ENCODE results near the gene PRM1. TPM values are rescaled to one million over a fixed set of nuclear protein-coding genes. Genes with fewer than 3 reads are reported as not detected.
"Not testable (repeated sequence)": the region's sequence is repeated elsewhere in the genome, so short reads cannot be mapped to it uniquely, and the experiment has no call there.

PRM1 gene
- total RNA-seq, 1 donor from 2014 or later = not detected

DNA sequence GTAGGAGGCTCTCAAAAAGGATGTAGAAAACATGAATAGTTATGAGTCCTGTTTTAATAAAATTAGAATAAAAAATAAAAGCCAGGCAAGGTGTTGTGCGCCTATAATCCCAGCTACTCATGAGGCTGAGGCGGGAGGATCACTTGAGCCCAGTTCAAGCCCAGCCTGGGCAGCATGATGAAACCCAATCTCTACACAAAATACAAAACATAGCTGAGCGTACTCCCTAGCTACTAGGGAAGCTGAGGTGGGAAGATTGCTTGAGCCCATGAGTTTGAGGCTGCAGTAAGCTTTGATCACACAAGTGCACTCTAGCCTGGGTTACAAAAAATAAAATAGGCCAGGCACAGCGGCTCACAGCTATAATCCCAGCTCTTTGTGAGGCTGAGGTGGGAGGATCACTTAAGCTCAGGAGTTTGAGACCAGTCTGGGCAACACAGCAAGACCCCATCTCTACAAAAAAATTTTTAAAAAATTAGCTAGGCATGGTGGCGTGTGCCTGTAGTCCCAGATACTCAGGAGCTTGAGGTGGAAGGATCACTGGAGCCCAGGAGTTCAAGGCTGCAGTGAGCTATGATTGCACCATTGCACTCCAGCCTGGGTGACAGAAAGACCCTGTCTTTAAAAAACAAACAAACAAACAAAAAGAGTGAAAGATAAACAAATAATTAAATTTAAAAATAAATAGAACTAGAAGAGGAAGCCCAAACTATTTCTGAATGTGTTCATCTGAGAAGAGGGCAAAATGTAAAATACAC lies 17.2 kb upstream of the PRM1 start:
- no peak for DNase-seq (ENCODE audit: low spot score)

DNA sequence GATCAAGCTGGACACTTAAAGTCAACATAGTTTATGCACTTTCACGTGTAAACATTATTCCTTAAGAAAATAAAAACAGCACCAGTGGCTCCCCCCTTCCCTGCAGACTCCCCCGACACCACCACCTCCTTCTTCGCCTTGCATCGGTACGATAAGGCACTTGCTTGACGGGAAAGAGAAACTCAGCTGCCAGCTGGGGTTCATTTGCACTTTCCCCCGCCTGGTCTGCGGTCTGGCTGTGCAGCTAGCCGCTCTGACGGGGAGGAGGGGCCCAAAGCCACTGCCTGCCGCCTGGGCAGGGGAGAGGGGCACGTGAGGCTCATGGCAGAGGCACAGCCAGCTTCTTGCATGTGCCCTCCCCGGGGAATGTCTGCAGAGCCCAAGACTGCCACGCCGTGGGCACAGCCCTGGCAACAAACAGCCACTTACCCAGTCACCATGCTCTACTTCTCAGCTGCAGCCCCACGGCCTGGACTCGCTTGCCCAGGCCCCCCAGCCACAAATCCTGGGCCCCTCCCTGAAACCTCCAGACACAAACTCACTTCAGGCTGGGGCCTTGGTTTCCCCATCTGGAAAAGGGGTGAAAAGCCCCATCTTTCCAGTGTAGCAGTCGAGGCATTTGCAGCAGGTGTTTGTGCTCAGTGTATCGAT lies 16.5 kb upstream of the PRM1 start:
- DNase-seq (ENCODE audit: low spot score) = peak; percentile 84

- DNase-seq (ENCODE audit: low spot score) = no peak
Measured at GRCh38 chr16:11296706-11297491, 15.8 kb upstream of the PRM1 start.

DNA sequence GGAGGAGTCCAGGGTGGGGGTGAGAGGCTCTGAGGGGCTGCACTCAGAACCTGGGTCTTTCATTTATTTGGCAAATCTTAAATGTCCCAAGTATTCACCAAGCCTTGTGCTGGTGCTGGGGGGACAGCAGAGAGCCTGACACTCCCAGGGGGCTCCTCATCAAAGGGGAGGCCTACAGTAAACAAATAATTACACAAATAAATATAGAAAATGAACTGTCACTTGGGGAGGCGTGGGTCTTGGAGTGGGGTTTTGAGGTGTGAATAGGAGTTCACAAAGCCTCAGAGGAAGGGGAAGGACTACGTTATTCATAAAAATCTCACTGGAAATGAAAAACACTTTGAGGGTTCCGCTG lies 15.2 kb upstream of the PRM1 start:
- no peak for DNase-seq (ENCODE audit: low spot score)

- DNase-seq (ENCODE audit: low spot score) = no peak
Measured at GRCh38 chr16:11295672-11296071, 14.5 kb upstream of the PRM1 start.

DNA sequence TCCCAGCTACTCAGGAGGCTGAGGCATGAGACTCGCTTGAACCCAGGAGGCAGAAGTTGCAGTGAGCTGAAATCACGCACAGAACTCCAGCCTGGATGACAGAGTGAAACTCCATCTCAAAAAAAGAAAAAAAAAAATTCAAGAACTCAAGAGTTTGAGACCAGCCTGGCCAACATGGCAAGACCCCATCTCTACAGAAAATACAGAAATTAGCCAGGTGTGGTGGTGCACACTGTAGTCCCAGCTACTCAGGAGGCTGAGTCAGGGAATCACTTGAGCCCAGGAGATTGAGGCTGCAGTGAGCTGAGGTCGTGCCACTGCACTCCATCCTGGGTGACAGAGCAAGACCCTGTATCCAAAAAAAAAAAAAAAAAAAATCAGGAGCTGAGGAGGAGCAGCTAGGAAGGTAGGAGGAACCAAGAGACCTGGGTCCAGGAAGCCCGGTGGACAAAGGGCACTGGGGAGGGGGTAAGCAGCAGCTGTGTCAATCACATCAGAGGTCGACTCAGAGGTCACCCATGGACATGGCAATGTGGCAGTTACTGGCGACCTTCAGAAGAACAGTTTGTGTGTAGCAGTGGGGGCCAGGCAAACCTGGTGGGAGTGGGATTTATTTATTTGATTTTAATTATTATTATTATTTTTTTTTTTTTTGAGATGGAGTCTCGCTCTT lies 11.1 kb upstream of the PRM1 start:
- DNase-seq (ENCODE audit: low spot score) = no peak

- DNase-seq (ENCODE audit: low spot score) = no peak
Measured at GRCh38 chr16:11291091-11291703, 10.1 kb upstream of the PRM1 start.

DNA sequence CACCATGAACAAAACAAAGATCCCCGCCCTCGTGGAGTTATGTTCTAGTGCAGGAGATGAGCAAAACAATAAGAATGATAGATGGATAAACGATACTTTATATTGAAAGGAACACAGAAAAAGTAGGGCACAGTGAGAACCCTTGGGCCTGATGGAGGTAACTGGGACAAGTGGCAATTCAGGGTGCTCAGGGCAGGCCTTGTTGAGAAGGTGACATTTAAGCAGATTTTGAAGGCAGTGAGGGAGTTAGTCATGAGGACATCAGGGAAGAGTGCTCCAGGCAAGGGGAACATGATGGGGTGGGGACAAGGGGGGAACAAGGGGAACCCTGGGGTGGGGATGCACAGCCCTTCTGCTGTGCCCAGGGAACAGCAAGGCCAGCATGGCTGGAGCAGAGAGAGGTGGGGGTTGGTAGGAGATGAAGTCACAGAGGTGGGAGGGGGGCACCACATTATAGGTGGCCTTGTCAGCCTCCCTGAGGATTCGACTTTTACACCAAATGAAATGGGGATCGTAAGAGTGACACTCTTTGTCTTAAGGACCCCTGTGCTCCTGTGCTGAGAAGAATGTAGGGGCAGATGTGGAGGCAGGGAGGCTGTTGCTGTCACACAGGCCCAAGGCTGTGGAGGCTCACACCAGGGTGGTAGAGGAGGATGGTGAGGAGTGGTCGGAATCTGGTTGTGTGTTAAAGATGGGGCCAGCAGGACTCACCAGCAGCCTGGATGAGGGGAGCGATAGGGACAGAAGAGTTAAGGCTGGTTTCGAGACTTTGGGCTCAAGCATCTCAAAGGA lies 9.2 kb upstream of the PRM1 start:
- DNase-seq (ENCODE audit: low spot score) = no peak

- not testable (repeated sequence) for DNase-seq (ENCODE audit: low spot score)
Measured at GRCh38 chr16:11289696-11290095, 8.6 kb upstream of the PRM1 start.

DNA sequence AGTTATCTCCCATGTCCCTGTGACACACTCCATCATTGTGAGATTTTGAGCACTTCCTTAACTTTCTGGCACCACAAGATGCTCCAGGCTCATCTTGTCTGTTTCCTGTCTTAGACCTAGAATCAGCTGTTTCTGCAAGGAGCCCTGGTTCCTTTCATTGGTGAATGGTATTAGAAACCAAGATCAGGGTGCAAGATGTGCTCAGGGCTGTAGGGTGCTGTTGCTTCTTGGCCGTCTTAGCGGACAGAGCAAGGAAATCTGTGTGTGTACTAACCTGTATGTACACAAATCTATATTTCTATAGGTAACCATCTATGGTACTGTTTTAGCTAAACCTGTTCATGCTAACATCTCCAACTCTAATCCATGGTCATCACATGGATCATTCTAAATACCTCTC lies 8.1 kb upstream of the PRM1 start:
- no peak for DNase-seq (ENCODE audit: low spot score)

GRCh38 chr16:11285842-11286241 lies 4.7 kb upstream of the PRM1 start:
- DNase-seq (ENCODE audit: low spot score) = no peak

DNA sequence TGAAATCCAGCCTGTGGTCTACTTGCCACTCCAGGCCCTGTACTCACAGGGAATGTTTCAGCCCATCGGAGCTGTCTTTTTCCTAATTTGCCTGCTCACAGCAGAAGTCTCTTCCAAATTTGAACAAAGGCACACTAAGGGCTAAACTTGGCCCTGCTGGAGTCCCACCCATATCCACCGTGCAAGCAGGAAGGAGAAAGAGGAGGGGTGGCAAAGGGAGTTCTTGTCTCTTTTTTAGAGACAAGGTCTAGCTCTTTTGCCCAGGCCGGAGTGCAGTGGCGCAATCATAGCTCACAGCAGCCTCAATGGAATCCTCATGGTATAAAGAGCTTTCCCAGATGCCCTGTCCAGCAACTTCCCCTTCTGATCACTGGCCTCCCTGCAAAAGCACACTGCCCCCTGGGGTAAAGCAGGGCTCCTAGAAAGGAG lies 2.7 kb upstream of the PRM1 start:
- DNase-seq (ENCODE audit: low spot score) = no peak

DNA sequence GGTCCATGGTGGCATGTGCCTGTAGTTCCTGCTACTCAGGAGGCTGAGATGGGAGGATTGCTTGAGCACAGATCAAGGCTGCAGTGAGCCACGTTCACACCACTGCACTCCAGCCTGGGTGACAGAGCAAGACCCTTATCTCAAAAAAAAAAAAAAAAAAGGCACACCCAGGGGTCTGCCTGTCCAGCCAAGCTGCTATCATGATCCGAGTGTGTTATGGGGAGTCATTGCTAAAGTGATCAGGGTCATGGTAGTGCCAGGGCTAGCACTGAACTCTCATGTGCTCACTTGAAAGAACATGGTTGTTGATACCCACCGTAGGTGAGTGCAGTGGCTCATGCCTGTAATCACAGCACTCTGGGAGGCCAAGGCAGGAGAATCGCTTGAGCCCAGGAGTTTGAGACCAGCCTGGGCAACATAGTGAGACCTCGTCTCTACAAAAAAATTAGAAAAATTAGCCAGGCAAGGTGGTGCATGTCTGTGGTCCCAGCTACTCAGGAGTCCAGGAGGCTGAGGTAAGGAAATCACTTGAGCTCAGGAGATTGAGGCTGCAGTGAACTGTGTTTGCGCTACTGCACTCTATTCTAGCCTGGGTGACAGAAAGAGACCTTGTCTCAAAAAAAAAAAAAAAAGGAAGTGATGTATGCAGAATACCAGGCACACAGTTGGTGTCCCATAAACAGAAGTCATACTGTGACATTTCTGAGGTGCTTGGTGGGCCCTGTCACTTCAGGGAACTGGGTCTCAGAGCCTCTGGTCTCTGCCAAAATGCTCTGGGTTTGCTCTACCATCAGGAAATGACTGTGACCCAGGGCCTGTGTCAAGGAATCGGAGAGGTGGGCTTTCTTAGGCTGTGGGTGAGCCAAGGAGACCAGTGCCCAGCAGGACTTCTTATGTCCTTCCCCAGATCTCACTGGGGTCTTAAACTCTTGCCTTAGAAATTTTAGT lies 2.2 kb downstream of the PRM1 start:
- no peak for DNase-seq (ENCODE audit: low spot score)

GRCh38 chr16:11277607-11278337 lies 3.4 kb downstream of the PRM1 start:
- DNase-seq (ENCODE audit: low spot score) = no peak

DNA sequence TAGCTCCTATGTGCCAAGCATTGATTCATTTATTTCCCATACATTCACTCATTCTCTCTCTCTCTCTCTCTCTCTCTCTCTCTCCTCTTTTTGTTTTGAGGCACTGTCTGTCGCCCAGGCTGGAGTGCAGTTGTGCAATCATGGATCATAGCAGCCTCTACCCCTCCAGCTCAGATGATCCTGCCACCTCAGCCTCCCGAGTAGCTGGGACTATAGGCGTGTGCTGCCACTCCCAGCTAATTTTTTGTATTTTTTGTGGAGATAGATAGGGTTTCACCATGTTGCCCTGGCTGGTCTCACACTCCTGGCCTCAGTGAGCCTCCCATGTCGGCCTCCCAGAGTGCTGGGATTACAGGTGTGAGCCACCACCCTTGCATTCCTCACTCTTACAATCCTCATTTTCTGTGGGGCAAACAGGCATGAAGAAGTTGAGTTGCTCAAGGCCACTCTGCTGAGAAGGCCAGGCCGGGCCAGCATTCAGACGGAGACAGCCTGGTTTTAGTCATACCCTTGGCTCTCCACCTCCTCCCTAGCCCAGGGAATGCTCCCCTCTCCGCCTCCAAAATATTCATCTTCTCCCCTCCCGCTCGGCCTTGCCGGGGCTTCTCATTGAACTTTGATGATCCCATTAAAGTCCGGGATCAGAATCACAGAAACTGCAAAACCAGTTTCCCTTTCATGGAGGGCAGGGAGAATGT lies 4.1 kb downstream of the PRM1 start:
- DNase-seq (ENCODE audit: low spot score) = no peak

DNA sequence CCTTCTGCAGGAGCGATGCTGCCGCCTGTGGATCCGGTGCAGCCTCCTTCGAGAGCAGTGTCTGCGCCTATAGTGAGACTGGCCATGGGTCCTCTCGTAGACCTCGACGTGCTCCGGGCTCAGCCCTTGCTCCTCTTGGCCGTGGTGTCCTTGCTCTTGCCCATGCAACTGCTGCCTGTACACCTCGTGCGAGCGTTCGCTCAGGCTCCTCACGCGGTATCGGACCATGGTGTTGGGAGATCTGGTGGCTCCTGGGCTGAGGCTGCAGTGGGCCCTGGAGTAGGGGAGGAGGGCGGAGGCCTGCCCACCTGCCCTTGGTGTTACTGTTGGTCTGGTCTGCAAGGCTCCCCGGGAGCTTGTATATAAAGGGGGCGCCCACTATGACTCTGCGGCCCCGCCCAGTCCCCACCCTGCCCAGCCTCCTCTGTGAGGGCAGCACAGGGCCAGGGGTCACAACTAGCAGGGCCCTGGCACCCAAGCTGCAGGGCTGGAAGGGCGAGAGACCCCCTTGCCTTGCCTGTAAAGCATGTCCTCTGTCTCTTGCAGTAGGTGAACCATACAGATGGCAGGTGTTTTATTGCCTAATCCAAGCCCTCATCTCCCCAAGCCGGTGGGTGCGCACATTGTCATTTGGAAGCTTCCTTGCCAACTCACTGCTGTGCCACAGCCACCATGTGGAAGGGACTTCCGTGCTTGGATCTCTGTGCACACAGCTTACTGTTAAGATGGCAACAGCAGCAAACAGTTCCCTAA lies 4.8 kb downstream of the PRM1 start, which contains the start of gene PRM2:
Gene PRM2, minus strand, starts transcription at position 338 of the 753 bp plus-strand sequence. Its CDS starts 110 bp downstream, at position 228.
- no peak for DNase-seq (ENCODE audit: low spot score)

- no peak for DNase-seq (ENCODE audit: low spot score)
Measured at GRCh38 chr16:11274964-11275363, 6.2 kb downstream of the PRM1 start.

Data from ureter (tissue), 1 donor.